Smooth muscle cell (in vitro differentiated cells): ENCODE measurements around the gene MYL3. TPM values are rescaled to one million over a fixed set of nuclear protein-coding genes. Genes with fewer than 3 reads are reported as not detected.
A peak's percentile ranks its signal among the peaks of the same experiment; 100 is the strongest.

Experiments
- DNase-seq: peaks from one replicate; lab custom pipeline; 2025; ENCODE audit not compliant: unreplicated experiment; lab: John Stamatoyannopoulos, UW
- H2AFZ ChIP-seq: fragments of 200-600 bp; sonication (generic); 2 replicates; pipeline ENCODE4 v1.6.0; 2016; ENCODE audit warnings: antibody characterized with exemption, low read depth, mild to moderate bottlenecking
- H3F3A ChIP-seq: fragments of 200-600 bp; sonication (generic); 2 replicates; pipeline ENCODE4 v1.6.0; 2017; ENCODE audit warnings: antibody characterized with exemption, low read depth
- H3K27ac ChIP-seq: fragments of 200-600 bp; sonication (generic); 2 replicates; pipeline ENCODE4 v1.5.1; 2016; ENCODE audit warnings: low read depth, mild to moderate bottlenecking
- H3K27me3 ChIP-seq: fragments of 200-600 bp; sonication (generic); 2 replicates; pipeline ENCODE4 v1.6.1; 2016; ENCODE audit warnings: low read depth, mild to moderate bottlenecking
- H3K36me3 ChIP-seq: fragments of 200-600 bp; sonication (generic); 2 replicates; pipeline ENCODE4 v1.5.1; 2016; ENCODE audit warnings: low read depth
- H3K4me1 ChIP-seq: fragments of 200-600 bp; sonication (generic); 2 replicates; pipeline ENCODE4 v1.5.1; 2016; ENCODE audit warnings: low read depth
- H3K4me2 ChIP-seq: fragments of 200-600 bp; sonication (generic); 2 replicates; pipeline ENCODE4 v1.6.0; 2016; ENCODE audit warnings: mild to moderate bottlenecking
- H3K4me3 ChIP-seq: fragments of 200-600 bp; sonication (generic); 2 replicates; pipeline ENCODE4 v1.5.1; 2016; ENCODE audit warnings: mild to moderate bottlenecking
- H3K79me2 ChIP-seq: fragments of 200-600 bp; sonication (generic); 2 replicates; pipeline ENCODE4 v1.6.0; 2016; ENCODE audit warnings: low read depth, mild to moderate bottlenecking
- H3K9ac ChIP-seq: fragments of 200-600 bp; sonication (generic); 2 replicates; pipeline ENCODE4 v1.6.0; 2016; ENCODE audit warnings: low read depth
- H3K9me3 ChIP-seq: fragments of 200-600 bp; sonication (generic); replicated peaks from 2 replicates; pipeline ENCODE4 v1.5.1; 2016; ENCODE audit warnings: low read depth
- H4K20me1 ChIP-seq: fragments of 200-600 bp; sonication (generic); 2 replicates; pipeline ENCODE4 v1.6.0; 2016; ENCODE audit warnings: low read depth
- WGBS: methylation state at CpG from one replicate; pipeline ENCODE4 v1.1.7; 2016; ENCODE audit warnings: low lambda C conversion rate; 5-methylcytosine and 5-hydroxymethylcytosine counted together
- polyA plus RNA-seq: library from polyadenylated mRNA; unstranded; fragments of >200 nt; fragmentation: Nextera tagmentation; extraction: Ambion mirVana; gene quantifications from 2 replicates; pipeline ENCODE4 v1.2.1, GENCODE V29; 2016
- total RNA-seq: library from RNA; depleted of rRNA; stranded (reverse); fragments of >200 nt; gene quantifications from 2 replicates; pipeline ENCODE4 v1.2.3, GENCODE V29; 2014
- TF ChIP-seq, protein P1 (sequence below): fragments of 200-600 bp; sonication (generic); IDR thresholded peaks from 2 replicates; pipeline ENCODE4 v1.5.1; 2017; ENCODE audit warnings: borderline replicate concordance, mild to moderate bottlenecking, antibody characterized with exemption; ENCODE audit not compliant: insufficient read depth, poor library complexity, severe bottlenecking

The MYL3 gene
- total and polyA plus RNA-seq, 2 experiments from 2014 or later: 8.4 to 25.6 TPM

DNA sequence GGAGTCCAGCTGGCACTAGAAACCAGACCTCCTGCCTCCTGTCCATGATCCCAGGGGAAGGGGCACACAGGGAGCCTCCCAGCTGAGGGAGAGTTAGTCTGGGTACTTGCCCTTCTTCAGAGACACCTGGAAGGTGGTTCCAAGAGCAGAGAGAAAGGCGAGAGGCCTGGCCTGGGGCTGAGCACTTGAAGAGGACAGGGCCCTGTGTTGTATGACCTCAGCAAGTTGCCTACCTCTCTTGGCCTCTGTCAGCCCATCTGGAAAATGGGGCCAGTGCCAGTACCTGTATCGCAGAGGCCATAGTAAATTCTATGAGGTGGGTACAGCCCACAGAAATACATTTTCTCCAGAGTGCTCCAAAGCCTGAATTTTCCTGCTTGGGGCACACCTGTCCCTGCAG lies 33.8 kb upstream of the MYL3 start:
- TF ChIP-seq, protein P1, sequence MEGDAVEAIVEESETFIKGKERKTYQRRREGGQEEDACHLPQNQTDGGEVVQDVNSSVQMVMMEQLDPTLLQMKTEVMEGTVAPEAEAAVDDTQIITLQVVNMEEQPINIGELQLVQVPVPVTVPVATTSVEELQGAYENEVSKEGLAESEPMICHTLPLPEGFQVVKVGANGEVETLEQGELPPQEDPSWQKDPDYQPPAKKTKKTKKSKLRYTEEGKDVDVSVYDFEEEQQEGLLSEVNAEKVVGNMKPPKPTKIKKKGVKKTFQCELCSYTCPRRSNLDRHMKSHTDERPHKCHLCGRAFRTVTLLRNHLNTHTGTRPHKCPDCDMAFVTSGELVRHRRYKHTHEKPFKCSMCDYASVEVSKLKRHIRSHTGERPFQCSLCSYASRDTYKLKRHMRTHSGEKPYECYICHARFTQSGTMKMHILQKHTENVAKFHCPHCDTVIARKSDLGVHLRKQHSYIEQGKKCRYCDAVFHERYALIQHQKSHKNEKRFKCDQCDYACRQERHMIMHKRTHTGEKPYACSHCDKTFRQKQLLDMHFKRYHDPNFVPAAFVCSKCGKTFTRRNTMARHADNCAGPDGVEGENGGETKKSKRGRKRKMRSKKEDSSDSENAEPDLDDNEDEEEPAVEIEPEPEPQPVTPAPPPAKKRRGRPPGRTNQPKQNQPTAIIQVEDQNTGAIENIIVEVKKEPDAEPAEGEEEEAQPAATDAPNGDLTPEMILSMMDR: no peak
- H3K79me2 ChIP-seq: no peaks in the 10 kb centered on the region
- no peak overlapping the region for H3K4me3 ChIP-seq
- H3K4me1 ChIP-seq: no peaks in the 10 kb centered on the region
- peaks cover 15% of the 10 kb centered on the region for H4K20me1 ChIP-seq
- no peaks in the 10 kb centered on the region for H3K9me3 ChIP-seq
- no peak overlapping the region for H3K27ac ChIP-seq
- no peak for DNase-seq
- no peaks in the 10 kb centered on the region for H3K27me3 ChIP-seq
- 100% methylated on average over 2 of the region's 2 CpGs for WGBS
- no peaks in the 10 kb centered on the region for H3K36me3 ChIP-seq
- H3K9ac ChIP-seq: no peak overlapping the region
- H3F3A ChIP-seq: no peaks in the 10 kb centered on the region
- H3K4me2 ChIP-seq: no peak overlapping the region
- no peak overlapping the region for H2AFZ ChIP-seq

DNA sequence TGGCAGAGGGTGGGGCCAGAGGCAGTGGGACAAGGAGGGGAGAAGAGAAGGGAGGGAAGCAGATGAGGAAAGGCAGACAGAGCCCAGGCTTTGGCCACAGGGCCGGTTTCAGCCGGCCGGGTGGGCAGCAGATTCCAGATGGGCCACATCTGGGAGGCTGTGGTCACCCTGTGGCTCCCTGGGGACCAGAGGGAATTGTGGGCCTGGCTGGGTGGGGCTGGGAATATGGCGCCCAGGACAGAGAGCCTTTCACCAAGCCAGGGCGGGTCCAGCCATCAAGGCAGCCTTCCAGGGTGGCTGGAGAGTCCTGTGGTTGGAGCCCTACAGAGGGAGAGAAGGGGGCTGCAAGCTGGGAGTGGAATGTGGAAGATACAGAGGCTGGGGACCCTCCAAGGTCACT lies 33.1 kb upstream of the MYL3 start:
- no peak for DNase-seq
- WGBS: 92% methylated on average over 5 of the region's 5 CpGs
- Histone ChIP-seq H3K27me3 (no peaks in the 10 kb centered on the region), H4K20me1 (peaks cover 21% of the 10 kb centered on the region), H3K79me2 (no peaks in the 10 kb centered on the region), H3K4me1 (no peaks in the 10 kb centered on the region), H3K4me3 (no peak overlapping the region), H2AFZ (no peak overlapping the region), H3K9me3 (no peaks in the 10 kb centered on the region), H3K27ac (no peak overlapping the region), H3K36me3 (no peaks in the 10 kb centered on the region), H3F3A (no peaks in the 10 kb centered on the region), H3K4me2 (no peak overlapping the region), H3K9ac (no peak overlapping the region)
- TF ChIP-seq, protein P1: no peak

DNA sequence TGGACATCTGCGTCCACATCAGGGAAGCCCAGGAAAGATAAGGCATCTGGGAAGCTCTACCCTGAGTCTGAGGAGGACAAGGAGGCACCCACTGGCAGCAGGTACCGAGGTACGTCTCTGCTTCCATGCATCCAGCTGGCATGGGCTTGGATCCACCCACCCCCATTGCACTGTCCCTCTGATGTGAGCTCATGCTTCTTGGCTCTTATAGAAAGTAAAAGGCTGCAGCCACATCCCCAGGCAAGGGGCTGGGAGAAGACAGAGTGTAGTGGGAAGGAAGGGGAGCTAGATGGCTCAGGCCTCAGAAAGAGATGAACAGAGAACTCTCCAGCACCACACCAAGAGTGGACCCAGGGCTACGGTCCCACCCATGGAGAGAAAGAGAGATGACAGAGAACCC lies 32.5 kb upstream of the MYL3 start:
- WGBS: 93% methylated on average over 4 of the region's 4 CpGs
- no peak for DNase-seq
- no peak overlapping the region for H3K9ac ChIP-seq

DNA sequence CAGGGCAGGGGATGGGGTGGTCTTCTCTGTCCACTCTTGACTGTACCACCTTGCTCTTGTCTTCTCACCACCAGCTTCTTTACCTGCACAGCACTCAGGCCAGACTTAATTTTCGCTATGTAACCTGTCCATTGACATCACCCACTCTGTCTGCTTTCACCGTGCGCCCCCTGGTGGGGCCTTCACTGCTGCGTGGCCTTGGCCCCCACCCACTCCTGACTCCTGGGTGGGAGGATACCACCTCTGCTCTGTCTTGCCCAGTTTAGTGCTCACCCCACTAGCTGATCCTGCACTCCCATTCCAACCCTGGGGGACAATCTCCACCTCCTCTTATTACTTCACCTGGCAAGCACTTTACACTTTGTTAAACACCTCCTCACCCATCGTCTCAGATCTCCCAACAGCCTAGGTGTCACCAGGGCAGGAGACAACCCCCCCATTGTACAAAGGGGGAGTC lies 32.0 kb upstream of the MYL3 start:
- Histone ChIP-seq H3K27ac (no peak overlapping the region), H3K27me3 (no peaks in the 10 kb centered on the region), H3K9ac (no peak overlapping the region), H3K4me1 (no peaks in the 10 kb centered on the region), H3K9me3 (no peaks in the 10 kb centered on the region), H3K36me3 (no peaks in the 10 kb centered on the region), H3K4me3 (no peak overlapping the region), H4K20me1 (peaks cover 31% of the 10 kb centered on the region), H3K79me2 (no peaks in the 10 kb centered on the region), H3K4me2 (no peak overlapping the region), H2AFZ (no peak overlapping the region), H3F3A (no peaks in the 10 kb centered on the region)
- DNase-seq: peak; percentile 31
- TF ChIP-seq, protein P1: peak; percentile 91
- WGBS: 37% methylated on average over 5 of the region's 5 CpGs

More for the DNA sequence above, 32.5 kb upstream of the MYL3 start:
- Histone ChIP-seq H3K4me3 (no peak overlapping the region), H3K27me3 (no peaks in the 10 kb centered on the region), H4K20me1 (peaks cover 28% of the 10 kb centered on the region), H3K9me3 (no peaks in the 10 kb centered on the region), H3K79me2 (no peaks in the 10 kb centered on the region), H3K27ac (no peak overlapping the region), H3K4me1 (no peaks in the 10 kb centered on the region), H3K4me2 (no peak overlapping the region), H3K36me3 (no peaks in the 10 kb centered on the region), H3F3A (no peaks in the 10 kb centered on the region), H2AFZ (no peak overlapping the region)
- TF ChIP-seq, protein P1: no peak
